ENCODE results near the gene SACM1L.

SACM1L gene

DNA sequence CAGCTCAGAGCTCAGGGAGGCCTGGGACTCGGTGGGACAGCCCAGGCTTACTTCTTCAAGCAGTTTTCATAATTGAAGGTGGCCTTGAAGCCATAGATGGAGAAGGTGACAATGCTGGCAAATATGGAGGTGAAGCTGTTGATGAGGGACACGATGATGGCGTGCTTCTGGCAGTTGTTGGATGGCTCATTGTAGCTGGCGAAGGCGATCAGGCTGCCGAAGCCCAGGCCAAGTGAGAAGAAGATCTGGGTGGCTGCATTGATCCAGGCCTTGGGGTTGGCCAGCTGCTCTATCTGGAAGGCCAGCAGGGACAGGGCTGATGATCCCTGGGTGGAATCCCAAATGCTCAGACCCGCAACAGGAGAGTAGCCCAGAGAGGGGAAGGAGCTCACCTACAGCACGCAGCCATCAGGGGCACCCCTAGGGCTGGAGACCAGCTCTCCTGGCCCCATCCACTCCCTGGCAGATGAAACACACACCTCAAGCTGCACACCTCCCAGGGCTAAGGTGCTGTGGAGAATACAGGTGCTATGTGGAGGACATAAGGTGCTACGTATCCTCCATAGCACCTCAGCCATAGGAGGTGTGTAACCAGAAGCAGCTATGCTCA lies 82.1 kb downstream of the SACM1L start:
- no peak for DNase-seq (ENCODE audit: low read depth)

DNA sequence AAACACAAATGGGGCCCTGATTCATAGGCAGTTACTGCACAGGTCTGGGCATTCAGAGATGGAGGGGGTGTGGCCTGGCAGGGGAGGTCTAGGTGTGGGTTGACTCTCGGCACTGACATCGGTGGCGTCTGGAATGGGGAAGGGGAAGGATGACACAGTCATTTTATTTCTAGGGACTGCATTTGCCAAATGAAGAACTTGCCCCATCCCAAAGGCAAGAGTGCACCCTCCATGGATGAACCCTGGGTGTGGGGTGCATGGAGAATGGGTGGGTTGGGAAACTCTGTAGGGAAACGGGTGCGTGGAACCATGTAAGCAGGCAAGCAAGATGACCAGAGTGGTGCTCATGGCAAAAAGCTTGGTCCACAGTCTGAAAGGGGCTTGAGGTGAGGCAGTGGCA lies 82.6 kb downstream of the SACM1L start:
- no peak for DNase-seq (ENCODE audit: low read depth)

DNA sequence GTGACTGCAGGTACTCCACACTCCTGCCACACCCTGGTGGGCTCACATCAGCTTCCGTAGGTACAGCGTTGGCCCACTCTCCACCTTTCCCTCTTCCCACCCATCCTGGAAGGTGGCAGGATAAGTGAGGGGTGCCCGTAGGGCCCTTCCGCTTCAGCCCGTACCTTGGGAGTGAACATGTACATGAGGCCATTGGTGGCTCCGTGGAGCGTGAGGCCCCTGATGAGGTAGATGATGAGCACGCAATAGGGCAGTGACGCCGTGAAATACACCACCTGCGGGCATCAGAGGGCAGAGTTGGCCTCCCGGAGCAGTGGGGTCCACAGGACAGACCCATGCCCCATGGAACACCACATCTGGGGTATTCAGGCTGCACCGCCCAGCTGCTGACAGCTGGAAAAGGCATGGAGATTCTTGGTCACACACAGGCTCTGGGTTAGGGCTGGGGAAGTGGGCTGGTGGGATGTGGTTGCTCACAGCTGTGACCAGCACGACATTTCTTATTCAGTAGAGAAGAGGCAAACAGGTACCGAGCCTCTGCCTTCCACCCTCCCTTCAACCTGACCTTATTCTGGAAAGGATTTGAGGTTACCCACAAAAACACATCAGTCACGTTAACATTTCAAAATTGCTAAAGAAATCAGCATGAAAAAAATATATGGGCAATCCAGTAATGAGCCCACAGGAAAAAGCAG lies 83.3 kb downstream of the SACM1L start:
- DNase-seq (ENCODE audit: low read depth): no peak

DNA sequence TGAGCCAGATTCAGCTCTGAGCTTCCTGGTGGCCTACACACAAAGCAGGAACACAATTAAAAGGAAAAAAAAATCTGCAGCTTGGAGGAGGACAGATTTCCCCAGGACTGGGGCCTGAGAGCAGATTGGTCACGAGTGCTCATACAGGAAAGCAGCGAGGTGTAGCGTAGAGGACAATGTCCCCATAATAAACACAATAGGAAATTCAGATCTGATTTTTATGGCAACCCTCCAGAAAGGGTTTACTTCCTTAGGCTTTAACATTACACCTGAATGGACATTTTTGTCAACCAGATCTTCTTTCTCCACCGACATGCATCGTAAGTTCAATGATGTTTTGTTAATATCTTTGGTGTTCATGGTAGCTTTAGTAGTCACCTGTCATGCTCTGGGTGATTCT lies 83.9 kb downstream of the SACM1L start:
- DNase-seq (ENCODE audit: low read depth): no peak

DNA sequence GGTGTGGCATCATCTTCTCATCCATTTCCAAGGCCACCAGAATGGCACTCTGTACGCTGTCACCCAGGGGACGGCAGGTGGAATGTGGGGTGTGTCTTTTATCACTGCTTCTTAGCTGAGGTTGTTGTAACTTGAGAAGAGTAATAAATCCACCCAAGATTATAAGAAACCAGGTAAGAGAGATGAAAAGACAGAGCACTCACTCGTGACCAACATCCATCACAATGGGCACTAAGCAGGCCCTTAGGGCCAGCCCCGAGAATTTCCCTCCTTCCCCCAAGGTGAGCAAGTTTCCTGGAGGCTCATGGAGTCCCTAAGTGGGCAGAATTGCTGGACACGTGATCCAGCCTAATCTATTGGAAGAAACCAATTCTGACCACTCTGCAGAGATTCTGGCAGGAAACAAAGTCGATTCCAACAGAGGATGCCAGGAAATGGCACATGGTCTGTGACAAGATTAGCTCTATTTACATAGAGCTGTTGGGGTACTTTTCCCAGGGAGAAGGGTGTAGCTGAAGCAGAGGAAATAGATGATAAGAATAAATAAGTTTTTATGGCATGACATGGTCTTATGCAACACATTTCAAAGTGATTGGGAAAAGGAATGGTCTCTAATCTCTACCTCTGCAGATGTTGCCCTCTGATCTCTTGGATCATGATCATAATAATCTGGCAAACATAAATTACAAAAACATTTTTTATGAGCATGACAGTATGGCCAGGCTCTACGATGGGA lies 84.7 kb downstream of the SACM1L start:
- no peak for DNase-seq (ENCODE audit: low read depth)

DNA sequence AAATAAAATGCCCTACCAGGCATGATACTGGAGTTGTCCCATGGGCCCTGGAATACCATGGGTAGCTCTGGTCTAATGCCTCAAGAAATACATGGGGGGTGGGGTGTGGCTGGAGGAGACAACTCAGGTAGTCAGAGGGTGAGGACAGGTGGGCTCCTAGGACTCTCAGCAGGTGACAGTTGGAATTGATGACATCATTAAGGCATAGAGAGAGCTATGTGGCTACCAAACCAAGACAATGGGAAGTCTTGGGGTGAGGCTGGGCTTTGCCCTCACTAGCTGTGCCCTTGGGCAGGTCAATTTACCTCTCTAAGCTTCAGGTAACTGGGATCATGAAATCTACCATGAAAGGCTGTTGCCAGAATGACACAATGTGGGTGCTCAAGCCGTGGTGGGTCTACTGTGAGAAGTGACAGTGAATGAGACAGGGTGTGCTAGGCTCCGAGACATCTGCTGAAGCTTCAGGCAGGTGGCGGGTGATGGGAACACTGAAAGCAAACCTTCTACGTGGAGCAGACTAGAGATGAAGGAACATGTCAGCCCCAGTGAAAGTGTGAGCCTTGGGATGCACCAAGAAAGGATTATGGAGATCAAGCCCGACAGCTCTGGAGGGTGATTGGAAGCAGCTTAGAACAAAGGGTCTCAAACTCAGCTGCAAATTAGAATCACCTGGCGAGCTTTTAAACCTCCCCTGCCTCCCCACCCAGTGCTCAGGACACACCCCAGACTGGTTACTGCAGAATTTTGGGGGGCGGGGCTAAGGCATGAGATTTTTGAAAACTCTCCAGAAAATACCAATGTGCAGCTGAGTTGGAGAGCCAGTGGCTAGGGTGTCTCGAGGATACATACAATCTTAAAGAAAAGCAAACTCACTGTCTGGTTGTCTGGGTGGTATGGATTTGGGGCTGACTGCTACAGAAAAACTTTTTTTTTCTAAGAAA lies 85.7 kb downstream of the SACM1L start:
- DNase-seq (ENCODE audit: low read depth): no peak

DNA sequence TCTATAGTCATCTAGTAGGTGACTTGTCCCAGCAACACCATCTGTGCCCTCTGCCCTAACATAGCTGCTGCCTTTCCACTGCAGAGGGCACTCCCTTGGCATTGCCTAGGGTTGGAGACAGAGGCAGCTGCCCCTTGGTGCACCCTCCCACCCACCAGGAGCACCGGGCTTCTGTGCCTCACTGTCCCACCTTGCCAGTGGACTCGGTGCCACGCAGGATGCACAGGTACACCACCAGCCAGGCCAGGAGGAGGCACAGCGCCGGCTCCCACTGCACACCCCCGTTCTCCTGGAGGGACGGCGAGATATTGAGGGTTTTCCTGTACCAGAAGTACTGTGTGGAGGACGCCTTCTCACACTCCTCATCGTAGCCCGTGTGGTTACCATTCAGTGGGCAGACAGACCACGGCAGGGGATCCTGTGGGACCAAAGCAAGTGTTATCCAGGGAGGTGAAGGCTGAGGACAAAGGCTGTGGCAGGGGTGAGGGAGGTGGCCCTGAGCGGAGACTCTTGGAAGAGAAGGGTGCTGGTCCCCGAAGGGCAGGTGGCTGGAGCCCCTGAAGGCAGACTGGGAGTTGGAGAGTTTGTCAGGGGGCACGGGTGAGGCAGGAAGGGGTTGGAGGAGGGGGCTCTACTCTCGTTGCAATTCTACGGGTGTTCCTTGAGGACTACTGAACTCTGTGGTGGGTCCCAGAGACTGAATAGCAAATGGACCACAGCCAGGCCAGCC lies 86.5 kb downstream of the SACM1L start:
- DNase-seq (ENCODE audit: low read depth): no peak

DNA sequence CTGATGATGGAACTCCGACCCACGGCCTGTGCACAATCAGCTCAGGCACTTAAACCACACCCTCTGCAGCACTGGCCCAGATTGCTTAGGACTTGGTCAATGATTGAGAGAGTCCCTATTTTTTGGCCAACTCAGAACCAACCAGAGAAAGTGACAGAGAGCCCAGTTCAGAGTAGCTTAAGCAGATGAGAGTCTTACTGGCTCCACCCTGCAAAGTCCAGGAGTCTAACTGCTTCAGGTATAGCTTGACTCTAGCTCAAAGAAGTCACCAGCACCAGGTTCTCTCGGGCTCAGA lies 87.1 kb downstream of the SACM1L start:
- no peak for DNase-seq (ENCODE audit: low read depth)

DNA sequence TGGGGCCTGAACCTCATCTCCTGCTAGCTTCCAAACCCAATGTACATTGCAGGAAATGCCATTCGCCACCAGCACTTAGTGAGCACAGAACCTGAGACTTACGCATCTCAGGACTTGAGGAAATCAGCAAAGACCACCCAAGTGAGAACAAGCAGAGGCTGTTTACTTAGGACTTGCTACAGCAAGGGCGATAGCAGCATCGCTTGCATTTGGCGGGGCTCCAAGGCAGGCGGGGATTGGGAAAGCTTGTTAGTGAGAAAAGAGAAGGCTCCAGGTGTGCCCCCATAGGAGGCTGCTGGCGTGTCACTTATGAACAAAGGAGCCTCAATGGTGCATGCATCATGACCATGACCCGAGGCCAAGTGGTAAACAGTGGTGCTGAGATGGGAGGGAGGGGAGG lies 87.4 kb downstream of the SACM1L start:
- DNase-seq (ENCODE audit: low read depth): no peak

DNA sequence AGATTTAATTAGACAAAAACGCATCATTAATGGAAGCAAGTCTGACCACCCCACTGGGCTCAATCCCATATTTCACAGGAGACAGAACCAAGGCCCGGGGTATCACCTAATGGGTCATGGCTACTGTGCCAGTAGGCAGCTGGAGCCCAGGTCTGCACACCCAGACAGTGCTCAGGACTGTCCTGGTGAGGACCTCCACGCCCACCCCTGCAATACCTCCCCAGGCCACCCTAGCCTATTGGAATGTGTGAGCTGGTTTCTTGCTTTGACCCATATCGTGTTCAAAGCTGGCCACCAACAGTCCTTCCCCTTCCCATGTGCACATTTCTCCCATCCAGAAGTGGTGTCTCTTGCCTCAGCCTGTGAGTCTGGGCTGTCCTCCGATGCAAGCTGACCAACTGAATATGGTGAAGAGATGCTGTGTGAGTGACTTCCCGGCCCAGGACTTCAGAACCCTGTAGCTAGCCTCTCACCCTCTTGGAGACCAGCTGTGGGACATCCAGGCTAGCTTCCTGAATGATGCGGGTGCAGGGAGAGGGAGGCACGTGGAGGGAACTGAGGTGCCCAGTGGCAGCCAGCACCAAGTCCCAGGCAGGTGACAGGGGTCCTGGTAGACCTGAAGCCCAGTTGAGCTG lies 88.0 kb downstream of the SACM1L start:
- no peak for DNase-seq (ENCODE audit: low read depth)

DNA sequence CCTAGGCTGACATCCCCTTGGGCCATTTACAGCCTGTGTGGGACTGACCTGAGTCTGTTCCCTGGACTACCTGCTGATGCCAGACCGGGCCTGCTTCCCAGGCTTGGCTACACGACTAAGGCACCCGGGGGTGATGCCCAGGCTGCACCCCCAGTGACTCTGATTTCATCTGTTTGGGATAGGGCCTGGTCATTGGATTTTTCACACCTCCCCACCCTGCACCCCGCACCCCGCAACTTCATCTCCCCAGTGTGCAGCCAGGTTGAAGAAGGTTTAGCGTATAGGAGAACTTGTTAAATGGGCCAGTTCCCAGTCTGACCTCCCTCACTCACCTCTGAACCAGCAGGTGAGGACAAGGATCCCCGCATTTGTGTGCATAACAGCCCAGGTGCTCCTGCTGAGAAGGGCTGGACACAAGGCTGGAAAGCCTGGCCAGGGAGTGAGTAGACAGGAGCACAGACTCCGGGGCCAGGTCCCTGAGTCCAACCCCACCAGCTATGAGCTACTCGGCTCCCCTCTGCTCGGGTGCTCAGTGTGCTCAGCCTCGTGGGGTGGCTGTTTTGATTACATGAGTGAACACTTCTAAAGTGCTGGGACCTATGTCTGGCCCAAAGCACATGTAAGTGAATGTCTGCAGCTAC lies 88.7 kb downstream of the SACM1L start:
- no peak for DNase-seq (ENCODE audit: low read depth)

DNA sequence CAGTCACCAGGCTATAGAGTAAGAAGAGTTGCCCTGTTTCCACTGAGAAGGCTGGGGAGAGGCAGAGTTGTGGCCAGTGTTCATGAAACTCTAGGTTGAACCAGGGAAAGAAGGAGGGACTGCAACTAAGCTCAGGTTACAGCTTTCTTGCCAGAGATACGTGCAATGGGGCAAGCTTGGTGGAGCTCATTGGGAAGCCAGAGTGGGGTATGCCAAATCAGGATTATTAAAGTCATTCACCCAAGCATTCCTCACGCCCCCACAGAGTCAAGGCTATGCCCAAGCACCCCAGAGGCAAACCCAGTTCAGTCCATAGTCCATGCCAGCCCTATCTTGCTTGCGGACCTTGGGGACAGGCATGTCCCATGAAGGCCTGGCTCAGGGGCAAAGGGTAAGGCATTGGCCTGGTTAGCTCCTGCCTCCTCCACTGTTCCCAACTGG lies 89.6 kb downstream of the SACM1L start:
- no peak for DNase-seq (ENCODE audit: low read depth)

DNA sequence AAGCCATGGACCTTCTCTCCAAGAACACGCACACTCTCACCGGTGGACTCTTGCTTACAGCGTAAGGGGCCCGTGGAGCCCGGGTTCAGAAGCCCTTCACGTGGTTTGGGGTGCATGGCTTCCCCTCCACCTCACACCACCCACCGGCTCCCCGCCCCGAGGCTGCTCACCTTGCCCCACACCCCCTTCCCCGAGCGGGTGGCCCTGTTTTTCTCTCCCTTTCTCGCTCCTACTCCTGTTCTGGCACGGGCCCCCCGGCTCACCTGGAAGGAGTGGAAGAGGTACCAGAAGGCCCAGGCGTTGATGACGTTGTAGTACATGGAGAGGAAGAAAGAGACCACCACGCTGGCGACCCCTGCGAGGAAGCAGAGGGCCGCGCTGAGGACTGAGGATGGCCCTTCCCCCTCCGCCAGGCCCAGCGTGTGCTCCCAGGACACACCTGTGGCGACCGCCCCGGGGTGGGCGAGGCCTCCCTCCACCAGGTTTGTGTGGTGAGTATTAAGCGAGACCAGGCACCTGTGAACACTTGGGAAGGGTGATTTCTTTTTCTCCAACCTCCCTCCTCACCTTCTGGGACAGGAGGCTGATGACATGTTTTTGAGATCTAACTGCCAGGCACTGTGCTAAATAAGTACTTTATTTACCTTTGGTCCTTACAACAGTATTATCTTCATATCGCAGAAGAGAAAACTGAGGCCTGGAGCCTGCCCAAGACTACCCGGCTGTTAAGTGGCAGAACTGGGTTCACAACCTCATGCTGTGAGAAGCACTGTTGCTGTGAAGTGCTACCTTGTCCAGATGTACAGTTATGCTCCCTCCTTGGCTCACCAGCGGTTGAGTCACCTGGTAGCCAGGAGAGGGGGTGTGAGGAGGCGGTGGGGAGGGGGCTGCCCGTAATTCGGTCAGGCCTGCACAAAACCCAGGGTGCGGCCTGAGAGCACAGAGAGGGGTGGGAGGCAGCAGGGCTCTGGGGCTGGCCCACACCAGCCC lies 90.8 kb downstream of the SACM1L start:
- DNase-seq (ENCODE audit: low read depth): no peak

DNA sequence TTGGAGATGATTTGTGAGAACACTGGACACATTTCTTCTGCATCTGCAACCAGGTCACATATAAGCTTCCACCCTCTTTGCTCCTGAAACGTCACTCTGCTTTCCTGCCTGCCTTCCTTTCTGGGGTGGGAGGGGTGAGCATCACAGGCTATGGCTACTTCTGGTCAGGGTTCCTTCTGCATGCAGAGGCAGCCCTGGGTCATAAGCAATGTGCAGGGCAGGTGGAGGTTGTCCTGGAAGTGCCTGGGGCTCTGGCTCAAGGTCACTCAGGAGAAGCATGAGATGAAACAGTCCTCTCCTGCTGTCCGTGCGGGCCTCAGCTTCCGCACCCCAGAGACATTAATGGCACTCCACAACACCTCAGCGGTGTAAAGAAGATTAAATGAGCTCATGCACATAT lies 92.1 kb downstream of the SACM1L start:
- no peak for DNase-seq (ENCODE audit: low read depth)

DNA sequence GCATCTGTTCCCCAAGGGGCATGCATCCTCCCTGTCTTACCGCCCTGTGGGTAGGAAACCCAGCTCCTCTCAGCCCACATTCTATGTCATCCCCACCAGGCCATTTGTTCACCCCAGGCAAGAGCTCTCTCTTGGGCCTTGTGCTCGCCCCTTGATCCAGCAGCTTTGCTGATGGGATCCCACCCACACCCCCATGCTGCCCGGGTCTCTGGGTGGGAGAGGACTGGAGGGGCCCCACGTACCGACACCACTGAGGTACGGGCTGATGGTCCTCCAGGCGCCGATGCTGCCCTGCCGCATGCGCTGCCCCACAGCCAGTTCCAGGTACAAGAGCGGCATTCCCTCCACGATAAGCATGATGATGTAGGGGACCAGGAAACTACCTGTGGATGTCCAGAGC lies 92.6 kb downstream of the SACM1L start:
- no peak for DNase-seq (ENCODE audit: low read depth)

DNA sequence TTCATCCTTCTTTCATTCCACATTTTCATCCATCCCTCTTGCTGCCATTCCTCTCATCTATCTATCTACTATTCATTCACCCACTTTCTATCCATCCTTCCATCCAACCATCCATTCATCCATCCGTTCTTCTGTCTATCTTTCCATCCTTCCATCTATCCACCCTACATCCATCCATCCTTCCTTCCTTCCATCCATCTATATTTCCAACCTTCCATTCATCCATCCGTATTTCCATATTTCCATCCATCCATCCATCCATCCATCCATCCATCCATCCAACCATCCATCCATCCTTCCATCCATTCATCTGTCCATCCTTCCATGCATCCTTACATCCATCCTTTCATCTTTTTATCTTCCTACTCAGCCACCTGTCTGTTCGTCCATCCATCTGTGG lies 93.2 kb downstream of the SACM1L start:
- no peak for DNase-seq (ENCODE audit: low read depth)

DNA sequence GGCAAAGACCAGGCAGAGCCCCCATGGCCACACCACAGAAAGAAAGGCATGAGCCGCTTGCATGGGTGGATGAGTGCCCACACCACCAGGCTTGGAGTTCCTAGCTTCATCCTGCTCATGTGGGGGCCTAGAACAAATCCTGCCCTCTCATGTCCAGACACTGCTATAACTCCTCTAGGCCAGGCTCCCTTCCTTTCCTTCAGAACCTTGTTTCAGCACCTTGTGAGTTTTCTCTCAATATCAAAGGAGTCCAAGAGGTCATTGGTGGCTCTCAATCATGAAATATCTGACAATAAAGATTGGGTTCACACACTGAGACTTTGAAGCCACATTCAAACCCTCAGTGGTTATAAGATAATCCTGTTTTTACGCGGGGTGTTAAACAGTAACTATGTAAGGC lies 94.5 kb downstream of the SACM1L start:
- DNase-seq (ENCODE audit: low read depth): no peak

DNA sequence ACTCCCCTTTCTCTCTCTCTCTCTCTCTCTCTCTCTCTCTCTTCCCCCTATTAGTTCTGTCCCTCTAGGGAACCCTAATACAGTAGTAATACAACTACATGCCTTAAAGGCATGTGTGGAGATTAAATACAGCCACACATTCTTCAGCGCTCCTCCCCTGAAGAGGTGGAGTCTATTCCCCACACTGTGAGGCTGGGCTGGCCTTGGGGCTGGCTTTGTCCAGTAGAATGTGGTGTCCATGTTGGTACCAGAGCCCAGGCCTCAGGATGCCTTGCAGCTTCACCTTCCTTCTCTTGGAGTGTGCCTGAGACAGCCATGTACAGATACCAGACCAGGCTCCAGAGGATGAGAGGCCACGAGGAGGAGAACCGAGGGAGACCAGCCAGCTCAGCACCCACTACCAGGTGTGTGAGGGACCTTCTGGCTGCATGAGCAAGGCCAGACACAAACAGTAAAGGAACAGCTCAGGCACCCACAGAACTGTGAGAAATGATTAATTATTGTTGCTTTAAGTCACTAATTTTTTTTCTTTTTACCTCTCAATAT lies 96.5 kb downstream of the SACM1L start:
- no peak for DNase-seq (ENCODE audit: low read depth)

DNA sequence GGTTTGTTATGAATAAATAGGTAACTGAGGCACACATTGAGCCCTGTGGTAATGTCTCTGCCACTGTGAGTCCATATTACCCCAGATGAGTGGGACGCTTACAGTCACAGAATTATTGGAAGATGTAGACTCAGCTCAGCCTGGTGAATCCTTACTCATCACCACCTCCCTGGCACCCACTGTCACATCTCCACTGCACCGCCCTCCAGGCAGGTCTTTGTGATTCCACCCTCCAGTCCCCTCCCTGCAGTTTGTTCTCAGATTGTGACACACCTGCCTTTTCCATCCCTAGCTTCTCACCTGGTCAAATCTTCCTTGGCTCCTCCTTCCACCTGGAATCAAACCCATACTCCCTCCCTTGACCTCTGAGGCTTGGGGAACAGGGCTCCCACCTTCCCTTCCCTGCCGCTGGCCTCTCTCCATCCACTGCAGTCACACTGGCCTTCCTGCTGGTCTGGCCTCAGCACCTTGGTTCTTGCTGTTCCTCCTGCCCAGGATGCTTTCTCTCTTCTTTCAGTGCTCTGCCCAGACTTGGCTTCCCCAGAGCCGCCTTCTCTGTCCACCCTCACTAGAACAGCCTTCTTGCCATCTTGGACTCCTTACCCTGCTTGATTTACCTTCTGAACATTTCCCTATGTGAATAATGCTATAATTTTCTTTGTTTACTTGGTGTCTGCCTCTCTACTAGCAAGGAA lies 97.8 kb downstream of the SACM1L start:
- DNase-seq (ENCODE audit: low read depth): no peak

Data from activated T-cell treated with anti-CD3 and anti-CD28 coated beads for 1 hour (primary cell).